K562 (cell line): ENCODE measurements around the gene ZNF45. TPM values are rescaled to one million over a fixed set of nuclear protein-coding genes. Genes with fewer than 3 reads are reported as not detected.

Experiments
- ETS2 ChIP-seq: IDR thresholded peaks from 2 replicates; pipeline ENCODE4 v1.6.1; 2016; ENCODE audit warnings: borderline replicate concordance, missing genetic modification characterization, mild to moderate bottlenecking, moderate library complexity, missing compliant biosample characterization; ENCODE audit not compliant: poor library complexity, severe bottlenecking
- ETV1 ChIP-seq: fragments of 450-650 bp; conservative IDR thresholded peaks from 2 replicates; pipeline ENCODE4 v1.6.1; 2016; ENCODE audit warnings: missing genetic modification characterization, control low read depth, low read depth, missing compliant biosample characterization
- NCOA2 ChIP-seq, 2 experiments: fragments of 450-650 bp; IDR thresholded peaks; 2 replicates each; pipeline ENCODE4 v1.6.1; 2018; ENCODE audit warnings: mild to moderate bottlenecking in 2 of 2, moderate library complexity in 1 of 2; ENCODE audit not compliant: partially characterized antibody in 2 of 2
- REST ChIP-seq, 2 experiments: fragments of 450-650 bp; formaldehyde crosslinking in 1 of 2; IDR thresholded peaks; 2 replicates each; pipeline versions ENCODE4 v1.4.0 to v1.6.1; 2014 to 2020; ENCODE audit warnings: mild to moderate bottlenecking in 2 of 2, borderline replicate concordance in 1 of 2, low read depth in 1 of 2
- SUPT5H ChIP-seq: fragments of 450-650 bp; IDR thresholded peaks from 2 replicates; pipeline ENCODE4 v1.6.1; 2016
- ZFP30 ChIP-seq: fragments of 250-450 bp; sonication (Bioruptor Pico); IDR thresholded peaks from 2 replicates; pipeline ENCODE4 v1.8.0; 2022; ENCODE audit warnings: moderate library complexity, mild to moderate bottlenecking, inconsistent platforms, borderline replicate concordance
- ZNF212 ChIP-seq: fragments of 450-650 bp; formaldehyde crosslinking; IDR thresholded peaks from 2 replicates; pipeline ENCODE4 v1.4.0; 2020; ENCODE audit warnings: mild to moderate bottlenecking
- polyA plus RNA-seq, 8 experiments: library from polyadenylated mRNA; depleted of rRNA in 4 of 8; stranded (reverse) in 5 of 8; unstranded in 3 of 8; fragments of >200 nt; fragmentation: Nextera tagmentation in 2 of 8; fragmentation: Illumina TruSeq in 1 of 8; extraction: Ambion mirVana in 2 of 8; extraction: Trizol in 1 of 8; gene quantifications; 2 replicates each; pipeline versions ENCODE4 v1.2.1 to v1.2.3, GENCODE V29; 2011 to 2014; ENCODE audit warnings: inconsistent platforms in 1 of 8, missing spikeins in 1 of 8
- total RNA-seq, 7 experiments: library from RNA; depleted of rRNA in 6 of 7; stranded (reverse); fragments of >200 nt in 6 of 7; fragmentation: Illumina TruSeq in 2 of 7; extraction: Trizol in 2 of 7; gene quantifications; 2 replicates each; pipeline versions ENCODE4 v1.2.1 to v1.2.3, GENCODE V29; 2011 to 2021; ENCODE audit warnings: low replicate concordance in 1 of 7

Gene ZNF45
- total and polyA plus RNA-seq, 9 of the 15 experiments (the other 6 are each of a cell fraction or from before 2014, with no cell fraction given): 2.6 to 10.6 (median 9.4) TPM

GRCh38 chr19:43901395-43902390 lies 33.4 kb downstream of the ZNF45 start (continued):
- no peak for TF ChIP-seq REST (IDR thresholded peaks at IDR 0.05; ENCODE audit: borderline replicate concordance)
- TF ChIP-seq REST (CRISPR knock-in tag; IDR thresholded peaks at IDR 0.05; ENCODE audit: low read depth): no peak
- no peak for TF ChIP-seq ETV1 (tag)
- no peak for TF ChIP-seq ZFP30
- no peak for TF ChIP-seq NCOA2 (IDR thresholded peaks at IDR 0.05; ENCODE audit: partially characterized antibody in 2 of 2)
- no peak for TF ChIP-seq ZNF212 (CRISPR knock-in tag)
- no peak for TF ChIP-seq ETS2 (tag)
- TF ChIP-seq SUPT5H: no peak
